Gastroesophageal sphincter (tissue), 4 donors: ENCODE data around the gene BPIFB4. TPM values are rescaled to one million over a fixed set of nuclear protein-coding genes. Genes with fewer than 3 reads are reported as not detected.
"Not testable (repeated sequence)": the region's sequence is repeated elsewhere in the genome, so short reads cannot be mapped to it uniquely, and the experiment has no call there.

Source experiments
- ATAC-seq: fragments of 150-250 bp; one replicate; pipeline ENCODE4 v1.9.1; 2016; ENCODE audit warnings: mild to moderate bottlenecking, moderate library complexity
- H3K27ac ChIP-seq, 4 donors: fragments of 200-600 bp; sonication (generic) in 3 of 4; 1 replicate in 3 of 4; 2 replicates in 1 of 4; pipeline ENCODE4 v1.5.1; 2016 to 2019
- H3K27me3 ChIP-seq: fragments of 200-600 bp; sonication (generic); one replicate; pipeline ENCODE4 v1.5.1; 2019
- H3K36me3 ChIP-seq, 2 donors: fragments of 200-600 bp; sonication (generic); one replicate each; pipeline ENCODE4 v1.5.1; 2019; ENCODE audit warnings: control low read depth in 1 of 2
- H3K4me1 ChIP-seq, 3 donors: fragments of 200-600 bp; sonication (generic); 1 replicate in 2 of 3; 2 replicates in 1 of 3; pipeline ENCODE4 v1.5.1; 2016 to 2019; ENCODE audit warnings: control low read depth in 2 of 3
- H3K4me3 ChIP-seq, 2 donors: fragments of 200-600 bp; sonication (generic); one replicate each; pipeline ENCODE4 v1.5.1; 2019; ENCODE audit warnings: mild to moderate bottlenecking in 1 of 2, moderate library complexity in 1 of 2
- H3K9me3 ChIP-seq, 3 donors: fragments of 200-600 bp; sonication (generic); one replicate each; pipeline ENCODE4 v1.5.1; 2017 to 2019; ENCODE audit warnings: control low read depth in 2 of 3
- EP300 ChIP-seq: sonication (generic); formaldehyde crosslinking; IDR thresholded peaks from one replicate; pipeline ENCODE4 v1.6.1; 2017; ENCODE audit warnings: antibody characterized with exemption, mild to moderate bottlenecking
- POLR2A ChIP-seq, 2 donors: fragments of 450-650 bp; IDR thresholded peaks; one replicate each; pipeline ENCODE4 v1.6.1; 2017; ENCODE audit warnings: antibody characterized with exemption in 2 of 2, mild to moderate bottlenecking in 2 of 2, moderate library complexity in 1 of 2
- POLR2AphosphoS5 ChIP-seq: sonication (generic); formaldehyde crosslinking; IDR thresholded peaks from one replicate; pipeline ENCODE4 v1.6.1; 2017; ENCODE audit warnings: antibody characterized with exemption
- WGBS, 2 donors: methylation state at CpG; one replicate each; pipeline ENCODE4 v1.1.5; 2018; ENCODE audit warnings: low coverage in 1 of 2; 5-methylcytosine and 5-hydroxymethylcytosine counted together
- total RNA-seq, 4 donors: library from RNA; depleted of rRNA; stranded (reverse); fragments of >200 nt; gene quantifications; one replicate each; pipeline ENCODE4 v1.1.0, GENCODE V29; 2016
- TF ChIP-seq, protein P1 (sequence below), 4 experiments: fragments of 200-600 bp in 2 of 4; fragments of 450-650 bp in 2 of 4; sonication (generic) in 1 of 4; IDR thresholded peaks; one replicate each; pipeline ENCODE4 v1.5.1; 2017 to 2019; ENCODE audit warnings: antibody characterized with exemption in 4 of 4, mild to moderate bottlenecking in 2 of 4, moderate library complexity in 2 of 4

BPIFB4 gene
- total RNA-seq, 4 donors from 2014 or later: not detected

DNA sequence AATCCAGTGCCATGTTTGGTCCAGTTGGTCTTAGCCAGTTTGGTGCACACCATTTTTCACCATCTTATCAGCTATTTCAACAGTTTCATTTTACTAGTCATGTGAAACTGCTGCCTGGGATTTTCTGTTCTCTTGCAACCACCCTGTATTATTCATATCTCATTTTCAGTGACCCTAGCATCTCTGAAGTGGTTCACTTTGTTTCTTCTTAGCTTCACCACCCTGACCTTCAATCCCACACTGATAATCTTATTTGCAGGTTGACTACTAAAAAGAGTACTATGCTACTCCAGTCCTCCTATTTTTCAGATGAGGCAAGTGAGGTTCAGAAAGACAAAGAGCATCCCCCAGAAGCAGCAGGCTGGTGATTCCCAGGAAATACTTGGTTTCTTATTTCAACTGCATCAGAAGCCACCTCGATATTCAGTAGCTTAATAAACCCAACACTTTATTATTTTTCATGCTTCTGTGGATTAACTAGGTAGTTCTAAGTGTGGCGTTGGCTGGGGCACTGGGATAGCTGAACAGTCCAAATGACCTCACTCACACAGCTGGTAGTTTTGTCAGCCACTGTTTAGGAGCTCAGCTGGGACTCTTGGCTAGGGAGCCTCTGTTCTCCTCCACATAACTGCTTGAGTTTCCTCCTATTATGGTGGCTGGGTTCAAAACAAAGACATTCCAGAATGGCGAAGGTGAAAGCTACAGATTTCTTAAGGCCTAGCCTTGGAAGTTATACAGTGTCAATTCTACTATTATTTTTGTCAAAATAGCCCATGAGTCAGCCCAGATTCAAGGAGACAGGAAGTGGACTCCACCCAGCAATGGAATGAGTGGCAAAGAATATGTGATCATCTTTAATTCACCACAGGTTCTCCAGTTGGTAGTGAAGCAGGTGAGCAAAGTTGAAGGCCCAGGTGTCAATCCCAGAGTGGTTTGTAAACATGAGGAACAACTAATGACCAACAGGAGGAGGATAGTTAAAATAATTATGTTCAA lies 40.6 kb downstream of the BPIFB4 start:
- no peak for TF ChIP-seq EP300
- TF ChIP-seq, protein P1, sequence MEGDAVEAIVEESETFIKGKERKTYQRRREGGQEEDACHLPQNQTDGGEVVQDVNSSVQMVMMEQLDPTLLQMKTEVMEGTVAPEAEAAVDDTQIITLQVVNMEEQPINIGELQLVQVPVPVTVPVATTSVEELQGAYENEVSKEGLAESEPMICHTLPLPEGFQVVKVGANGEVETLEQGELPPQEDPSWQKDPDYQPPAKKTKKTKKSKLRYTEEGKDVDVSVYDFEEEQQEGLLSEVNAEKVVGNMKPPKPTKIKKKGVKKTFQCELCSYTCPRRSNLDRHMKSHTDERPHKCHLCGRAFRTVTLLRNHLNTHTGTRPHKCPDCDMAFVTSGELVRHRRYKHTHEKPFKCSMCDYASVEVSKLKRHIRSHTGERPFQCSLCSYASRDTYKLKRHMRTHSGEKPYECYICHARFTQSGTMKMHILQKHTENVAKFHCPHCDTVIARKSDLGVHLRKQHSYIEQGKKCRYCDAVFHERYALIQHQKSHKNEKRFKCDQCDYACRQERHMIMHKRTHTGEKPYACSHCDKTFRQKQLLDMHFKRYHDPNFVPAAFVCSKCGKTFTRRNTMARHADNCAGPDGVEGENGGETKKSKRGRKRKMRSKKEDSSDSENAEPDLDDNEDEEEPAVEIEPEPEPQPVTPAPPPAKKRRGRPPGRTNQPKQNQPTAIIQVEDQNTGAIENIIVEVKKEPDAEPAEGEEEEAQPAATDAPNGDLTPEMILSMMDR (IDR thresholded peaks at IDR 0.05): no peak
- TF ChIP-seq POLR2AphosphoS5: no peak
- no peak for TF ChIP-seq POLR2A (IDR thresholded peaks at IDR 0.05)
- H3K27ac ChIP-seq: no peak overlapping the region
- WGBS, 2 donors: 50 to 70% methylated on average over 1 to 3 of the region's 3 CpGs
- peaks cover 20% of the 10 kb centered on the region for H3K27me3 ChIP-seq
- no peak overlapping the region for H3K4me3 ChIP-seq
- no peaks in the 10 kb centered on the region for H3K4me1 ChIP-seq
- H3K36me3 ChIP-seq: no peaks in the 10 kb centered on the region
- ATAC-seq: no peak
- peaks cover 0 to 9% (median 0%) of the 10 kb centered on the region in 3 donors for H3K9me3 ChIP-seq

DNA sequence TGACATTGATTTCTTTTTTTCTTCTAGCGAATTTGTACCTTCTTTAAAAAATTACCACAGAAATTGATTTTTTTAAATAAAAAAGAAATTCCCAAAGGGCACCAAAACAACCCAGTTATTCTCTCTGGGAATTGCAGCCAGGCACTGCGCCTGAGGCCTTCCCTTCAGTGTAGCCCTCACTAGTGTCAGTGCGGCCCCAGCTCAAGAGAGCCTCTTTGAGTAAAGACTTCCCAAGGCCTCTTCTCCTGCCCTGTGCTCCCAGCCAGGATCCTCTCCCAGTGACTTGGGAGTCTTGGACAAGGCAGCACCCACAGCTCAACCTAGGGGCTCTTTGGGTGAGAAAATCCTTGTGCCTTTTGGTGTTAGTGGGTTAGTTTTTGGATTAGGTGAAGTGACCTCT lies 41.5 kb downstream of the BPIFB4 start:
- peaks cover 0 to 9% (median 0%) of the 10 kb centered on the region in 3 donors for H3K9me3 ChIP-seq
- no peak overlapping the region for H3K27ac ChIP-seq
- peaks cover 29% of the 10 kb centered on the region for H3K27me3 ChIP-seq
- H3K36me3 ChIP-seq: no peaks in the 10 kb centered on the region
- ATAC-seq: no peak
- H3K4me1 ChIP-seq: no peaks in the 10 kb centered on the region
- no peak for TF ChIP-seq POLR2A (IDR thresholded peaks at IDR 0.05)
- TF ChIP-seq, protein P1 (IDR thresholded peaks at IDR 0.05): no peak
- no peak for TF ChIP-seq POLR2AphosphoS5
- TF ChIP-seq EP300: no peak
- no peak overlapping the region for H3K4me3 ChIP-seq
- WGBS, 2 donors: 80 to 100% methylated on average over 1 of the region's 3 CpGs

DNA sequence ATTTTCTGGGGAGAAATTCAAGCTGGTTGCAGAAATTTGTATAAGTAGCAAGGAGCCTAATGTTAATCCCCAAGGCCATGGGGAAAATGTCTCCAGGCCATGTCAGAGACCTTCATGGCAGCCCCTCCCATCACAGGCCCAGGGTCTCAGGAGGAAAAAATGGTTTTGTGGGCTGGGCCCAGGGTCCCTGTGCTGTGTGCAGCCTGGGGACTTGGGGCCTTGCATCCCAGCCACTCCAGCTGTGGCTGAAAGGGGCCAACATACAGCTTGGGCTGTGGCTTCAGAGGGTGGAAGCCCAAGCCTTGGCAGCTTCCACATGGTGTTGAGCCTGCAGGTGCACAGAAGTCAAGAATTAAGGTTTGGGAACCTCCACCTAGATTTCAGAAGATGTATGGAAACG lies 42.9 kb downstream of the BPIFB4 start:
- H3K4me3 ChIP-seq, H3K9me3 ChIP-seq, H3K36me3 ChIP-seq, H3K4me1 ChIP-seq, ATAC-seq, H3K27ac ChIP-seq: not testable (repeated sequence)
- peaks cover 29% of the 10 kb centered on the region for H3K27me3 ChIP-seq
- WGBS, 2 donors: 20% methylated on average over 1 of the region's 1 CpG; no CpG with 5 or more reads in 1 of the 2 donors

- Histone ChIP-seq H3K36me3 (no peaks in the 10 kb centered on the region), H3K4me1 (no peaks in the 10 kb centered on the region), H3K9me3 (peaks cover 0 to 9% (median 0%) of the 10 kb centered on the region in 3 donors), H3K27me3 (peaks cover 24% of the 10 kb centered on the region), H3K27ac (no peak overlapping the region), H3K4me3 (no peak overlapping the region)
- no peak for ATAC-seq
- no peak for TF ChIP-seq POLR2A (IDR thresholded peaks at IDR 0.05)
- no peak for TF ChIP-seq EP300
- TF ChIP-seq, protein P1 (IDR thresholded peaks at IDR 0.05): no peak
- no peak for TF ChIP-seq POLR2AphosphoS5
- WGBS, 2 donors: 75% methylated on average over 2 of the region's 2 CpGs; no CpG with 5 or more reads in 1 of the 2 donors
These were observed 44.8 kb downstream of the BPIFB4 start for GRCh38 chr20:33124261-33124660.

DNA sequence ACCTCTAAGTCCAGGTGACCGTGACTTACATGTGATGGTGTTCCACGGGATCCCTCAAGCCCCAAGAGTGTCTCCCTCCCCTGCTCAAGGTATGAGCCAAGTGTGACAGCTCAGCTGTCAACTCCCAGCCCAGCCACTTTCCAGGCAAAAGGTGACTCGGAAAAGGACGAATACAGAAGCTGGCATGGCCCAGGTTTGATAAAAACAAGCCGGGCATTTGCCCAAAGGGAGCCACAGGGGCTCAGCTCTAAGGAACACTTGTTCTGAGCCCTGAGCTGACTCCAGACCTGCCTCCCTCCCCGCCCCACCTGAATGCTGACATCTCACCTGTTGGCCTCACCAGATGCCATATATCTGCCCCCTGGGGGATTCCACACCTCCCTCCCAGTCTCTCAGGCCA lies 45.6 kb downstream of the BPIFB4 start:
- Histone ChIP-seq H3K27ac (no peak overlapping the region), H3K4me3 (no peak overlapping the region), H3K9me3 (peaks cover 0 to 6% (median 0%) of the 10 kb centered on the region in 3 donors), H3K27me3 (peaks cover 28% of the 10 kb centered on the region), H3K4me1 (no peaks in the 10 kb centered on the region), H3K36me3 (no peaks in the 10 kb centered on the region)
- WGBS, 2 donors: 70 to 90% methylated on average over 2 to 3 of the region's 6 CpGs
- TF ChIP-seq POLR2A (IDR thresholded peaks at IDR 0.05) (no peak), POLR2AphosphoS5 (no peak), EP300 (no peak)
- TF ChIP-seq, protein P1 (IDR thresholded peaks at IDR 0.05): no peak
- no peak for ATAC-seq
